PC-9 (cell line): ENCODE data around the gene WDR3.

Experiments used
- EZH2 ChIP-seq: fragments of 200-600 bp; sonication (generic); IDR thresholded peaks from 2 replicates; pipeline ENCODE4 v1.8.0; 2017; ENCODE audit warnings: antibody characterized with exemption, low read depth
- TF ChIP-seq, protein P1 (sequence below): fragments of 200-600 bp; sonication (generic); conservative IDR thresholded peaks from 2 replicates; pipeline ENCODE4 v1.6.1; 2017; ENCODE audit warnings: mixed run types, antibody characterized with exemption, mild to moderate bottlenecking, moderate library complexity

DNA sequence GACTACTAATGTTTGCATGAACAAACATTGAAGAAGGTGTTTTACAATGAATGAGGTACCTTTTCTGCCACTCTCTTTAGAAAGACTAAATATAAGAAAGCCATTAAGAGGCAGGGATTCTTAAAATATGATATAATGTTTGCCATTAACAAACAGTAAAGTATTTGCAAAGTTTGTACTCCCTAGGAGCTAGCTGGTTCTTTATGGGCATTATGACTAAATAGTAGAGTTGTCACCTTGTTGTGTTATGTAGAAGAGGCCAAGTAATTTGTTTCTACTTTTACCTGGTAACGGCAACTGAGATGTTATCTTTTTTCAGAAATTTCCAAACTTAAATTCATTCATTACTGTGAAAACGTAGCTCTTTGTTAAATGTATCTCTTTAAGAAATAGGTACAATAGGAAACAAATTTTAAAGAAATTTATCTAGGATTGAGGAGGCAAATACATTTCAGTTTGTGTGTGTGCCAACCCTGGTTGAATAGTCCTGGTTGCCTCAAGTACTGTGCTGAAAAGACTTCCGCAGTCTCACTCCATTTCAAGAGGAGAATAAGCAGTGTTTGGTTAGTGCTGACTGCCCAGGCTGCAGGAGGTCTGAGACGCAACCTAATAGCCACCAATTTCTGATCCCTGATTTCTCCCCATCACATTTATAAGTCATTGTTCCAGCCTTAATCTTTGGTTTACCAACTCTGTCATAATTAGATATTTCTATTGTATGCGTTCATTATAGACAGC lies 52.1 kb downstream of the WDR3 start:
- TF ChIP-seq, protein P1, sequence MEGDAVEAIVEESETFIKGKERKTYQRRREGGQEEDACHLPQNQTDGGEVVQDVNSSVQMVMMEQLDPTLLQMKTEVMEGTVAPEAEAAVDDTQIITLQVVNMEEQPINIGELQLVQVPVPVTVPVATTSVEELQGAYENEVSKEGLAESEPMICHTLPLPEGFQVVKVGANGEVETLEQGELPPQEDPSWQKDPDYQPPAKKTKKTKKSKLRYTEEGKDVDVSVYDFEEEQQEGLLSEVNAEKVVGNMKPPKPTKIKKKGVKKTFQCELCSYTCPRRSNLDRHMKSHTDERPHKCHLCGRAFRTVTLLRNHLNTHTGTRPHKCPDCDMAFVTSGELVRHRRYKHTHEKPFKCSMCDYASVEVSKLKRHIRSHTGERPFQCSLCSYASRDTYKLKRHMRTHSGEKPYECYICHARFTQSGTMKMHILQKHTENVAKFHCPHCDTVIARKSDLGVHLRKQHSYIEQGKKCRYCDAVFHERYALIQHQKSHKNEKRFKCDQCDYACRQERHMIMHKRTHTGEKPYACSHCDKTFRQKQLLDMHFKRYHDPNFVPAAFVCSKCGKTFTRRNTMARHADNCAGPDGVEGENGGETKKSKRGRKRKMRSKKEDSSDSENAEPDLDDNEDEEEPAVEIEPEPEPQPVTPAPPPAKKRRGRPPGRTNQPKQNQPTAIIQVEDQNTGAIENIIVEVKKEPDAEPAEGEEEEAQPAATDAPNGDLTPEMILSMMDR, result no peak
- TF ChIP-seq EZH2, result no peak
